Fibroblast of skin of left quadriceps (primary cell): ENCODE data around the gene EPHB2.

Experiments used
- DNase-seq, 2 experiments: peaks; one replicate each; pipeline ENCODE4 v3.0.0-alpha.2; 2013; ENCODE audit warnings: low read depth in 2 of 2

The EPHB2 gene

DNA sequence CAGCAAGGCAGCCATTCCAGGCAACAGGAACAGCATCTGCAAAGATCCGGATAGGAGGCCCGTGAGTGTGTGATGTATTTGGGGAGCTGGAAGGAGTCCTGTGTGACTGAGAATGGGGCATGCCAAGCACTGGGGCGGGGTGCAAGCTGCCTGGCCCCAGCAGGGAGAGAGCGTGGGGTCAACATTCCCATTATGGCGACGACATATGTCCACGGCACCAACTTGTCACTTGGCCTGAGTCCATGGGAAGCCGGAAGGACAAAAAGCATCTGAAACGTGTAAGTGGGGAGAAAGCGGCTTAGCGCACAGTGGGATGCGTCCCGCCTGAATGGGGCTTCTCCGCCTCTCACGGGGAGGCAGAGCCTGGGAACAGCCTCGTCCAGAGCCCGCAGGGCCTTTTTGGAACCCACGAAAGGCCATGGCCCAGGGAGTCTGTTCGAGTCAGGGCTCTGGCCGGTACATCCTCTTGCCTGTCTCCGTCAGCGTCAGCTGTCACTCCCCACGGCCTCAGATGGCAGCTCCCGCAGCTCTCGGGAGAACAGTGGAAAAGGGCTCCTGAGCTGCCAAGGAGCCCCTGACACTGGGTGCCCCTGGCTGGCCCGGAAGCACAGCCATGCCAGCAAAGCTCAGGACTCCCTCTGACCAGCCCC, 12.4 kb downstream of the EPHB2 start:
- no peak for DNase-seq

DNA sequence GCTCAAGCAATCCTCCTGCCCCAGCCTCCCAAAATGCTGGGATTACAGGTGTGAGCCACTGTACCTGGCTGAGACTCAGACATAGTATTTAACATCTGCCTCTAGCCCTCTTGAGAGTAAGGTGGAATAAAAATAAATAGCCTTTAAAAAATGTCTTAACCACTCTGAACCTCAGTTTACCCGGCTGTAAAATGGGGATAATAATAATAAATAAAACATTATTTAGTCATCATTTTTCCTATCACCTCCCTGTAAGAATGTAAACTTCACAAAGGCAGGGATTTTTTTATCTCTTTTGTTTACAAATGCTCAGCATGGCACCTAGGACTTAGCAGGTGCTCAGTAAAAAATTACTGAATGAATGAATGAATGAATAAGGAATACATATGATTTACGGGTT, 17.2 kb downstream of the EPHB2 start:
- no peak for DNase-seq

DNA sequence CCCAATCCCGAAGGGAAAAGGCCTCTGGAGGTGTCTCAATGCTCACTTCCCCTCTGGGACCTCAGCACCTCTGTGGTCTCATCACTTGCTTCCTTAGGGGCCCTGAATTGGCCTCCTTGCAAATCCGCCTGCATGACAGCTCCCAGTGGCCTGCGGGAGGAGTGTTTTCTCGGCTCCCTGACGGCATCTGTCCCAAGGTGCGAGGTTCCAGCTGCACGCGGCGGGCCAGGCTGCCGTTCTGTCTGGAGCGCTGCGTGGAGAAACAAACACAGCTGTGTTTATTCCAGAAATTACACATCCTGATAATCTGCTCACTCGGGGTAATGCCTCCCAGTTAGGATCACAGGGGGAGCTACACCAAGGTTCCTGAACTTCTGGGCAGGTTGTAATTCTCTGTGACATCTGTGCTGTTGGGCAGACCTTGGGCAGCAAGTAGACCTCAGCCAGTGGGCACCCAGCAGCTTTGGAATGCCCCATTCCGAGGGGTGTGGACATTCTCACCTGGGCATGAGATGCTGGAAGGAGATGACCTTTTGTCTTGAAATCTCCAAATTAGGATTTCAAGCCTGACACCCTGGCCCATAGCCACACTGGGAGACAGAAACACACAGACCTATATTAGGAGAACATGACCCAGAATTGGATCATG, 18.2 kb downstream of the EPHB2 start:
- DNase-seq: no peak

DNA sequence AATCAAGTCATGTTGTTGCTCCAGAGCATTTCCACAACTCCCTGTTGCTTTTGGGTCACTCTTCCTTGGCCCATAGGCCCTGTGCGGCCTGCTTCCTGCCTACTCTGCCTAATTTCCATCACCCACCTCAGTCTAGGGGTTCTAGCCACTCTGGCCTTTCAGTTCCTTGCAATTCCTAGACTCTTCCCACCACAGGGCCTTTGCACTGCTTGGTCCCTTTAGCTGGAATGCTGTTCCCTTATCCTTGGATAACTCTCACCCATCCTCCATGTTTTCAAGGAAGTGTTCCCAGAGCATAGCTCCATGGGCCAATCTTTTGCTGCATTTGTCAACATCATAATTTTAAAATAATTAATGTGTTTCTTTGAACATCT, 18.7 kb downstream of the EPHB2 start:
- DNase-seq: no peak

DNA sequence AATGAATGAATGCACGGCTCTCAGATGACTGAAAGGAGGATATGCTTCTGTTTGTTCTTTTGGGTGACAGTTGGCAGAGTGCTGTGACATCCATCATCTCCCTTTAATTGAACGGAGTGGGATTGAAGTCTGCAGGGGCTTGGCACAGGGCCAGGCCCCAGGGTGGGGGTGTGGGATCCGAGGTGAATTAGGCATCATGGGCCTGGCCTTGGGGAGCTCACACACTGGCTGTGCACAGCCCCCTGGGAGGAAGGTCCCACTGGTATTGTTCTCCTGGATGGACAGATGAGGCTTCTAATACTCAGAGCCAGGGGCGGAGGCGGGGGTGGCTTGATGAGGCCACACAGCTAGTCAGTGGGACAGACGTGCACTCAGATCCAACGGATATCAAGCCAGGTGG, 19.3 kb downstream of the EPHB2 start:
- DNase-seq: no peak

DNA sequence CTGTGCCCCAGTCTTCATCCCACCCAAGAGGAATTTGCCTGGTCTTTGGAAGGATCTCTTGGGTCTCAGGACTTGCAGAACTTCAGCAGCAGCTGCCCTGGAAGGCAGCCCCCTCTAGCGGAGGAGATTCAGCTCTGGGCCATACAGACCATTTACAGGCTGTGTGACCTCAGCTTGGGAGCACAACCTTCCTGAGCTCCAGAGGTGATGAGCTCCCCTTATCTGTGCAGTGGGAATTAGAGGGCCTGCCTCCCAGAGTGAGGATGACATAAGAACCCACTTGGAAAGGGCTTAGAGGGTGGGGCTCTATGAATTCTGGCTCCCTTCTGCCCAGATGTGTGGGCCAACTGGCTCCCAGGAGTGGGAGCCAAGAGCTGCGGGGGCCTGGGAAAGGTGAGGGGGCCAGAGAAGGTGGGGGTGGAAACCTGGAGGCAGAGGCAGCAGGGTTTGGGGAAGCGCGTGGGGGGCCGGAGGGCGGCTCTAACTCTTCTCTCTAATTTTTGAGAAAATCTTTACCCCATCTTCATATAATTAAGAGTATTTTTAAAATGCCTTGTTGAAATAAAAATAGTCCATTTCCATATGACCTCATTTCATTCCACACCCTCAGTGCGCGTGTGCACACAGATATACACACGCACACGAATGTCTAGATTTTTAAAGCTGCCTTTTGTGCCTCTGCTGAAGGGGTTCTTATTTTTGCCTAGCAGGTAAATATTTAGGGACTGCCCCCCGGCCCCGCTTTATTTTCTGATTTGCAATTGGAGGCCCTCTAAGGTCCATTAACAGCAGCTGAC, 21.5 kb downstream of the EPHB2 start:
- no peak for DNase-seq

DNA sequence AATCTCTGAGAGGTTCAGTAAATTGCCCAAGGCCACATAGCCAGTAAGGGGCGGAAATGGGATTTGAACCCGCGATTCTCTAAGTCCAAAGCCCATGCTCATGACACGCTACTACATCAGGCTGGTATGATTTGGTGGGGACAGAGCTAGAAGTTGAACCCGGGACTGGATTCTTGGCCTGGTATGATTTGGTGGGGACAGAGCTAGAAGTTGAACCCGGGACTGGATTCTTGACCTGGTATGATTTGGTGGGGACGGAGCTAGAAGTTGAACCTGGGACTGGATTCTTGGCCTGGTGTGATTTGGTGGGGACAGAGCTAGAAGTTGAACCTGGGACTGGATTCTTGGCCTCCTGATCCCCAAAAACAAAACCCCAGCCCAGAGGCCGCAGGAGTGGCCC, 23.0 kb downstream of the EPHB2 start:
- no peak for DNase-seq

DNA sequence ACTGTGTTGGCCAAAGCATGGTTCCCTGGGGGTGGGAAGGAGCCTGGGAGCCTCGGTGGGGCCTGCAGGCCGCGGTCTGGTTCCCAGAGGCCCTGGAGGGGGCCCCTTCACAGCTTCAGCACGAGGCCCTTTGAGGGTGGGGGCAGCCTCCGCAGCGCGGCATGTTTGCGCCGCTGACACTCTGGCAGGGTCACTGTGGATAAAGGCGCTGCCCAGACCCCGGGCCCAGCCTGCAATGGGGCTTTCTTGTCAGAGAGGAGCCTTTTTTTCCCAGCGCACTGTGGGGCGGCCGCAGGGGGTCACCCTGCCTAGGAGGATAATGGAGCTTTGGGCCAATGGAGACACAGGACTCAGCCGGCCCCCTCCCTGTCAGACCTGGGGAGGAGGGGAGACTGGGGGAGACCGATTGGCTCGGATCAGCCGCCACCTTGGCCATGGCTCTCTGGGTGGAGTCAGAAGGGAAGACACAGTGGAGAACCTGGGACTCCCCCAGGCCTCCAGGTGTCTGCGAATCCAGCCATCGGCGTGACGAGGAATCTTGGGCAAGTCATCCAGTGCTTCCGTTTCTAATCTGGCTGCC, 26.0 kb downstream of the EPHB2 start:
- no peak for DNase-seq

DNA sequence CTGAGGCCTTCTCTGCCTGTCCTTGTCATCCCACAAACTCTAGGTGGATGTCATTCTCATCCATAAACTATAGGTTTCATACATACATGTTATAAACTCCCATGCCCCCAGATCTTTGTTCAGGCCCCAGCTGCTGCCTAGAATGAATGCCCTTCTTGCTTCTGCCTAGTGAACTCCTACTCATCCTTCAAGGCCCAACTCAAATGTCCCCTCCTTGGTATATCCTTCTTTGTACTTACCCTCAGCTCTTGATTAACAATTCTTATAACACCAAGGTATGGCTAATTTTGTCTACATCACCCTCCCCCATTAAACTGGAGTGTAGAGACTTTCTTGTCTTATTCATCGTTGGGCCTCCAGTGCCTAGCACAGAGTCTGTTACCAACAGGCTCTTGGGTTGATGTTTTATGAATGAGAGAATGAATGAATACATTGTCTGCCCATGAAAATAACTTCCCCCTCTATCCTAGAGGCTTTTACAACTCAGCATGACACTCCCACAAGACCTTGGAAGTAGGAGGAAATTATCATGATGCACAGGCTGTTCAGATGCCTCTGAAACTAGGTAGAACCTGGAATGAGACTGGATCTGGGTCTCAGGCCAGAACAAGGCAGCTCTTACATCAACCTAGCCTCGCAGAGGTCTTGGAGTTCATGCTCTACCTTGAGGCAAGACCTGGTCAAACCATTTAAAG, 26.9 kb downstream of the EPHB2 start:
- no peak for DNase-seq

DNA sequence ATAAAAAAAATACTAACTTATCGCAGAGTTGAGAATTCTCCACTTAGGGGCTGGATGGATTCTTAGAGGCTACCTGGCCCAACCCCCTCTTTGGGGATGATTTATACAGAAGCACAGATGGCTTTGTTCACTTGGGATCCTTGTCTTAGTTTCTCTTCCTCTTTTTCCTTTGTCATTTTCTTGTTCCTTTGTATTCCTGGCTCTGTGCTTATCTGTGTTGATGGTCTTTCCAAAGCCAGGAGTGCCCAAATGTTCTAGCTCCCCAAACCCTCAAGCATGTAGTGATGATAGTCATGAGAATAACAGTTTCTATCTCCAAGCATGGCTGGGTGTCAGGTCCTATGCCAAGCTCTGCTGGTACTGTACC, 27.4 kb downstream of the EPHB2 start:
- no peak for DNase-seq

DNA sequence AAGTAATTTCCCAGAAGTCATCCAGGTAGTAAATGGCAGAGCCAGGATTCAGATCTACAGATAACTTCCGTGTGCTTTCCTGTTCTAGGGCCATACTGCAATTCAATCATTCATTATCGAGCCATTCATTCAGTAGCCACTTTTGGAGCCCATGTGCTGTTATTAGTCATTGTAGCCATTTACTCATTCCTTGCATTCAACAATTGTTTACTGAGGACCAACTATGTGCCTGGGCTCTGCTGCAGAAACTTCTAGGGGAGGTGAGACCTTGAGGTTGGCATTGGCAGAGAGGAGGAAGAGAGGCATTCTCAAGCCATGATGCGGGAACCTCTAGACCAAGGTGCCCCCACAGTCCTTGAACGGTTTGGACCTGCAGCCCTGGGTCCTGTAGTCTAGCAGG, 27.9 kb downstream of the EPHB2 start:
- no peak for DNase-seq

DNA sequence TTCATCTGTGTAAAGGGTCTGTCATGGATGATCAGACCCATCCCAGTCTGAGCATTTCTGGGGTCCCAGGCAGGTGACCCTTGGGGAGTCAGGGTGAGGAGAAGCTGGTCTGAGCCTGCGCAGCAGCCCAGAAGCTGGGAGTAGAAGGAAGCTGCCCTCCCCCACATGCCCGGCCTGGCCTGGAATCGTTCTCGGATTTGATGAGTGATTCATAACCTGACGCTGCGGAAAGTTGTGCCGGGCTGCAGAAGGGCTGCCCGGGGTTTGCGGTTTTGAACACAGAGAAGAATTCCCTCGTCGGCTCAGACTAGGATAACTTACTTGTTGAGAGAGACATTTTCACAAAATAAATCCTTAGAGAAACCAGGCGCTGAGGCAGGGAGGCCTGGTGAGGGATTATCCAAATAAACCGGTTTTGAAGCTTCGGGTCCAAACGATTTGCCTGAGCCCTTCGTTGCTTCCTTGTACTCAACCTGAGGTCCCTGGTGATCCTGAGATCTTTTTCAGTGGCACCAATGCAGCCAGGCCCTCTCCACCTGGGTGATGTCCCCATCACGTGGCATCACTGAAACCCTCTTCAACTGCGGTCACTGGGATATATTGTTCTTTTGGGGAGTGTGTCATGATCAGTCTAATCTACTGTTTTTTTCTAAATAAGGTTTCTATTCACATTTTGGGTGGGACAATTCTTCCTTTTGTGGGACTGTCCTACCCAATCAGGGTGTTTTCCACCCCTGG, 29.2 kb downstream of the EPHB2 start:
- peak; percentile 91 for DNase-seq

DNA sequence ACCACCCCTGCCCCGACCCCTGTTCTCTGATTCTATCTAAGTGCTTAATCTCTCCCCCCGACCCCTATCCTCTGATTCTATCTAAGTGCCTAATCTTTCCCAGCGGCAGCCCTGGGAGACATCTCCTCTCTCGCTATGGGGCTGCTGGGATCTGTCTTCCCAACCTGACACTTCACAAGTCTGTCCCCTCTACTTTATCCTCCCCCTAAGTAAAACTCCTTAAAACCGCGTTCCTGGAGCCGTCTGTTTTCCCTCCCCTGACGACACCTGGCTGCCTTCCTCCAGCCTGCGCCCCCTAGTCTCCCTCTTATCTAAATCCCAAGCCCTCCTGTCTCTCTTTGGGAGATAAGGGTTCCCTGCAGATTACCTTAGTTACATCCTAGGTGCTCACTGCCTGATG, 30.5 kb downstream of the EPHB2 start:
- no peak for DNase-seq

DNA sequence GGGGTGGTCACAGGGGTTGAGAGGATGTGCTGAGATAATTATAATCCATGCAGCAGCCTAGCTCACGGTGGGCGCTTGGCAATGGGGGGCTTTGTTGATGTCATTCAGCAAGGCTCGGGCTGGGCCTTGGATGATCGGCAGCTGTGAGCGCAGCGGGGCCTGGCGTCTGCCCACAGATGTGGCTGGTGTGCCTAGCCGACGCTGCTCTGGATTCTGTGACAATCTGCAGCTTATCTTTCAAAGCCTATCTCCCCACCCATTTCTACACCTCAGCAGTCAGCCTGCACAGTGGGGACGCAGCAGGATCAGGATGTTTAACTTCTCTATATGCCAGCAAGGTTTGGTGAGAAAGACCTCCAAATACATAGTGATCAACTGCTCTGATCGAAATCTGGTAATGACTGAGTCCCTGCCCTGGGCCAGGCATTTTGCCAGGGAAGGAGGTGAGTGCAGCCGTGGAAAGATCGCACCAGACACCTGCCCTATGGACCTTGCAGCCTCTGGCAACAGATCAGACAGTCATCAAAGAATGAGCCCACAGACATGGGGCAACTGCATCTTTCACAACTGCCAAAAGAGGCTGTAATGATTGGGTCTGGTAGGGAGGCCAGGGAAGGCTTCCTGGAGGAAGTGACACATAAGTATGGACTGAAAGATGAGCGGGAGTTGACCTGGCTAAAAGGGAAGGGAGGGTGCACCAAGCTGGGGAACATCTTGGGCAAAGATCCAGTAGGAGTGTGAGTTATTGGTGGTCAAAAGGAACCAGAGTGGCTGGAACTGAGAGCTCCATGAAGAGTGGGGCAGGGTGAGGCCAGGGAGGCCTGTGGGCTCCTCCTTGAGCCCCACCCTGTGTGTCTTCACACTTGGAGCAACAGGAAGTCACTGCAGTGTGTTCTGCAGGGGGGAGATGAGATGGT, 35.3 kb downstream of the EPHB2 start:
- no peak for DNase-seq

DNA sequence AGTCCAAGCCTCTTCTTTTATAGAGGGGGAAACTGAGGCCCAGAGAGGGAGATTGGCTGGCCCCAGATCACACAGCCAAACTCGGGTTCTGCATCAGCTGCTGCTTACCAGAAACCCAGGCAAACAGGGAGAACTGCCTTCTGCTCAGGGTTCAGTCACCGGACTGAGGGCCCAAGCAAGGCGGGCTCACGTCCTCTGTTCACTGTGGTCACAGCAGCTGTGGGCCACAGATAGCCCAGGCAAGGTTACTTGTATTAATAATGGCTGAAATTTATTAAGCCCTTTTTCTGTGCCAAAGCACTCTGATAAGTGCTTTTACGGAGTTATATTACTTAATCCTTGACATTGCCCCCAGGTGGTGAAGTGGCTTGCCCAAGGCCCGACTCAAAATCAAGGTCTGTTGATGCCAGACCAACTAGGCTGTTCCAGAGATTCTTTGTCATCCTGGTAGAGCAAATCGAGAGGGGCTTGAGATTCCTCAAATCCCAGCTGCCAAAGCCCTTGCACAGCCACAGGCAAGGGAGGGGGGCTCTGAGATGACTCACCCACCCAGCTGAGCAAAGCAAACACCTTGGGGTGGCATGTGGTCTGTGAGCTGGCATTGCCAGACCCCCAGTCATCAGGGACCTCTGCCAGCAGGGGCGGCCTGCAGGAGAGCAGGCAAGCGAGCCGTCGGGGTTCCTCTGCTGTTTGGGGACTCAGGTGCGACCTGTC, 36.5 kb downstream of the EPHB2 start:
- DNase-seq: peak in 1 of 2 experiments; percentile 34

DNA sequence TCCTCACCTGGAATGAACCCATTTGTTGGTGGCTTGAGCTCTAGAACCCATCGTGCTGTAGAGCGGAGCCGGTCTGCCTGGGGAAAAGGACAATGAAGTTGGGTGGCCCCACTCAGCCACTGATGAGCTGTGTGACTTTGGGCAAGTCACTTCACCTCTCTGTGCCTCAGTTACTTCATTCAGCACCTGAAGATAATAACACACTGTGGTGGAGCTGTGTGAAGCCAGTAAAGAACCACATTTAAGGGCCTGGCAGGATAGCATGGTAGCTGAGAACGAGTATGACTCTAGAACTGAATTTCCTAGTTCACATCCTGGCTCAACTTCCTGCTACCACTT, 37.1 kb downstream of the EPHB2 start:
- DNase-seq: no peak

DNA sequence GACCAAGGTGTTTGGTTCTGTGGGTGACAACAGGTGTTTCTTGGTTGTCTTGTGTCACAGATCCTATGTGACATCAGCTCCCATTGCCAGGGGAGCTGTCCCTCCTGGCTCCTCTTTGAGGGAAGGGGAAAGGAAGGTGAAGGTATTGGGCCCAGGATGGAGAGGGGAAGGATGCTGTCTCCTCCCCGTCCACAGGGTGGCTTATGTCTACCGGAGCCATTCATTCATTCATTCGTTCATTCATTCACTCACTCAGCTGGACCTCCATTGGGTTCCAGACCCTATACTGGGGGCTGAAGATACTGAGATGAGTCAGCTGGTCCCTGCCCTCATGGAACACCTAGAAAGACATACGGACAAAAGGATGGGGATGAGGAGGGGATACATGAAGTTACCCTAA, 38.9 kb downstream of the EPHB2 start:
- no peak for DNase-seq

DNA sequence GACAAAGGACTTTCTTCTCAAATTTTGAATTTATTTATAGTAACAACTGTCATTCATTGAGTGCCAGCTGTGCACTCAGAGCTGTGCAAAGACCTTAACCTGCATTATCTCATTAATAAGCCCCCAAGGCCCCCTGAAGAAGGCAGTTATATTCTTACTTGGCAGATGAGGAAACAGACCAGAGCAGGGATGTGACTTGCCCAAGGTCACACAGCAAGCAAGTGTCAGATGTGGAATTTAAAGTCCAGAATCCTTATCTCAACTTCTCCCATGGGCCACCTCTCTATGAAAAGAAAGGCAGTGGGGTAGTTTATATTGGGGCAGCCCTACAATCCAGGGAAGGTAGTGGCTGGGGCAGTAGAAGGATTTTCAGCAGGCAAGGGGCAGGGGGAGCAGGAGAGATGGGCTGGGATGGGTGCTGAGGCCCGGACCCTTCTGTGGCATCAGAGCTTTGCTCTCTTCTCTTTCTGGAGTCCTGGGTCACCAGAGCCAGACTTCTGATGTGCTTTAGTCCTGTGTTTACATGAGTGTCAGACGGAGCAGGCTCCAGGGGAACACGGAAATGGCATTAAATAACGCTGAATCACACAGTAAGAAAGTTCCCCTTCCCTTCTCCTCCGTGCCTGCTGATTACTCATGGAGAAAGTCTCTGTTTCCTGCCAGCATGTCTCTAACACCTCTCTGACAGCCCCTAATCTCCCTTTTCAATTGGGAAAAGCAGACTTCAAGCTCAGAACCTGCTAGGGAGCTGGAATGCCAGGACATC, 39.5 kb downstream of the EPHB2 start:
- peak; percentile 87 to 88 for DNase-seq

DNA sequence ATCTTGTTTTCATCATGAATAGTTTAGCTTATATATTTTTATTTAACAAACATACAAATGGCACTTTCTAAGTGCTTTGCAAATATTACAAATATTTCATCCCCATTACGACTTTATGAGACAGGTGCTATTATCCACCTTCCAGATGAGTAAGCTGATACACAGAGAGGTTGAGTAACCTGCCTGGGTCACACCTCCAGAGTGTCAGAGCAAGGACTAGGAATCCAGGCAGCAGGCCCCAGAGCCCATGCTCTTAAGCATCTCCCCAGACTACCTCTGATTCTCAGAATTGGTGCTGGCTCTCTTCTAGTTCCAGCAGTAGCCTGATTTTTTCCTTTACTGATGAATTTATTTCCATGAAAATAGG, 40.0 kb downstream of the EPHB2 start:
- no peak for DNase-seq
